ENCODE data around the gene HSPG2. TPM values are rescaled to one million over a fixed set of nuclear protein-coding genes. Genes with fewer than 3 reads are reported as not detected.

HSPG2 gene
- total and polyA plus RNA-seq, 2 of the 8 experiments (the other 6 are each of a cell fraction or from before 2014, with no cell fraction given), result 17.8 to 111 TPM

GRCh38 chr1:21887796-21888195, 49.3 kb downstream of the HSPG2 start:
- Histone ChIP-seq H4K20me1 (replicated peaks in 1 of 2; ENCODE audit: control insufficient read depth in 1 of 2, insufficient read depth in 2 of 2, low read length in 2 of 2) (peaks cover 3 to 8% of the 10 kb centered on the region in 2 experiments), H3K23ac (ENCODE audit: insufficient read length) (no peak overlapping the region), H3K18ac (ENCODE audit: extremely low read depth, low read length) (no peak overlapping the region), H3K4me2 (ENCODE audit: insufficient read depth in 1 of 2, low read depth in 2 of 2, low read length in 2 of 2) (no peak overlapping the region), H2BK120ac (replicated peaks; ENCODE audit: low read depth, low read length) (no peak overlapping the region), H3K36me3 (ENCODE audit: control insufficient read depth in 2 of 4, insufficient read depth in 4 of 4, low read length in 3 of 4) (peaks cover 3 to 42% (median 27%) of the 10 kb centered on the region in 4 experiments), H3K9ac (replicated peaks in 1 of 4; ENCODE audit: extremely low read depth in 1 of 4, low read depth in 3 of 4, low read length in 3 of 4) (no peak overlapping the region), H2BK20ac (ENCODE audit: low read length) (no peak overlapping the region), H3K23me2 (ENCODE audit: low read depth, low read length) (no peaks in the 10 kb centered on the region; the same call in 1 of the 2 replicates), H3K27me3 (replicated peaks in 1 of 4; ENCODE audit: control insufficient read depth in 3 of 4, extremely low read depth in 1 of 4, insufficient read depth in 3 of 4, low read length in 3 of 4) (no peaks in the 10 kb centered on the region), H3K9me3 (ENCODE audit: insufficient read depth in 2 of 2, low read depth in 1 of 2, low read length in 1 of 2) (no peaks in the 10 kb centered on the region), H3K4ac (replicated peaks; ENCODE audit: insufficient read length, low read depth, low read length) (no peak overlapping the region), H2BK15ac (ENCODE audit: low read length) (no peak overlapping the region), H2AK5ac (ENCODE audit: low read depth, low read length) (no peak overlapping the region), H3K14ac (ENCODE audit: insufficient read length) (no peak overlapping the region), H3K4me3 (ENCODE audit: extremely low read depth in 1 of 4, insufficient read depth in 2 of 4, low read depth in 3 of 4, low read length in 4 of 4) (no peak overlapping the region), H4K8ac (ENCODE audit: extremely low read depth, insufficient read depth, low read length) (no peak overlapping the region; the same call in 1 of the 2 replicates), H2BK5ac (ENCODE audit: low read depth, low read length) (peak overlapping the region; percentile 73; the same call in 1 of the 2 replicates), H2BK12ac (ENCODE audit: low read depth, low read length) (0 out of 2 replicates have a peak overlapping the region, but pooled peaks have one; percentile 17), H3K79me2 (ENCODE audit: control insufficient read depth in 1 of 2, insufficient read depth in 2 of 2, low read length in 2 of 2) (no peaks in the 10 kb centered on the region), H2AFZ (ENCODE audit: low read length) (no peak overlapping the region), H4K5ac (ENCODE audit: insufficient read length, low read depth, low read length) (no peak overlapping the region), H3K27ac (ENCODE audit: low read depth, low read length) (no peak overlapping the region), H4K91ac (replicated peaks; ENCODE audit: insufficient read length, low read length) (no peak overlapping the region), H3K56ac (replicated peaks; ENCODE audit: insufficient read length, low read depth, low read length) (no peak overlapping the region), H3K4me1 (replicated peaks in 1 of 4; ENCODE audit: control insufficient read depth in 3 of 4, insufficient read depth in 4 of 4, low read length in 3 of 4) (no peaks in the 10 kb centered on the region), H3K79me1 (ENCODE audit: low read depth, low read length) (no peaks in the 10 kb centered on the region)
- 88% methylated on average over 11 of the region's 11 CpGs; no CpG with 5 or more reads in 1 of the 2 experiments for WGBS, 2 experiments (ENCODE audit: extremely low coverage in 1 of 2, insufficient coverage in 1 of 2, insufficient read length in 1 of 2, insufficient replicate concordance in 2 of 2, low coverage in 1 of 2, low lambda C conversion rate in 2 of 2, missing lambda C conversion rate in 1 of 2)
- ChIA-PET POLR2A (ENCODE audit: partially characterized antibody) (interaction anchor here (0.6 to 1.5 kb wide), 4 partner anchors 11 to 70 kb away, joined by 3 to 4 read pairs (median 3); no protein-coding TSS in a partner anchor), CTCF (ENCODE audit: partially characterized antibody) (interaction anchor here (1.6 to 4.4 kb wide), 3 partner anchors 21 to 77 kb away, joined by 3 to 22 read pairs (median 5); no protein-coding TSS in a partner anchor)
- no peak for FAIRE-seq
- no peak for DNase-seq (ENCODE audit: low read depth in 1 of 2, low spot score in 2 of 2)
- TF ChIP-seq TBP (IDR thresholded peaks at IDR 0.05; ENCODE audit: low read depth, low read length), result no peak
